ENCODE measurements around the gene SPON2.

- TF ChIP-seq CTCF (IDR thresholded peaks at IDR 0.05), result no peak
- no peak for TF ChIP-seq EZH2phosphoT487 (IDR thresholded peaks at IDR 0.05)
Measured at GRCh38 chr4:1213336-1213995, 41.1 kb upstream of the SPON2 start.

Data from neural progenitor cell (in vitro differentiated cells).